ENCODE data around the gene PROC.

GRCh38 chr2:127418300-127419111 lies at the start of gene PROC:
- TF ChIP-seq, protein P1, sequence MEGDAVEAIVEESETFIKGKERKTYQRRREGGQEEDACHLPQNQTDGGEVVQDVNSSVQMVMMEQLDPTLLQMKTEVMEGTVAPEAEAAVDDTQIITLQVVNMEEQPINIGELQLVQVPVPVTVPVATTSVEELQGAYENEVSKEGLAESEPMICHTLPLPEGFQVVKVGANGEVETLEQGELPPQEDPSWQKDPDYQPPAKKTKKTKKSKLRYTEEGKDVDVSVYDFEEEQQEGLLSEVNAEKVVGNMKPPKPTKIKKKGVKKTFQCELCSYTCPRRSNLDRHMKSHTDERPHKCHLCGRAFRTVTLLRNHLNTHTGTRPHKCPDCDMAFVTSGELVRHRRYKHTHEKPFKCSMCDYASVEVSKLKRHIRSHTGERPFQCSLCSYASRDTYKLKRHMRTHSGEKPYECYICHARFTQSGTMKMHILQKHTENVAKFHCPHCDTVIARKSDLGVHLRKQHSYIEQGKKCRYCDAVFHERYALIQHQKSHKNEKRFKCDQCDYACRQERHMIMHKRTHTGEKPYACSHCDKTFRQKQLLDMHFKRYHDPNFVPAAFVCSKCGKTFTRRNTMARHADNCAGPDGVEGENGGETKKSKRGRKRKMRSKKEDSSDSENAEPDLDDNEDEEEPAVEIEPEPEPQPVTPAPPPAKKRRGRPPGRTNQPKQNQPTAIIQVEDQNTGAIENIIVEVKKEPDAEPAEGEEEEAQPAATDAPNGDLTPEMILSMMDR (IDR thresholded peaks at IDR 0.05; ENCODE audit: borderline replicate concordance, extremely low read depth, low read length, poor library complexity, severe bottlenecking) = no peak
- no peak for TF ChIP-seq EZH2 (IDR thresholded peaks at IDR 0.05; ENCODE audit: borderline replicate concordance, low read depth, low read length, severe bottlenecking)

All from DND-41 (cell line).